AG08396 (cell line): Measurements from ENCODE around the gene B3GAT1.
"Not testable (repeated sequence)": the region's sequence is repeated elsewhere in the genome, so short reads cannot be mapped to it uniquely, and the experiment has no call there.

Source experiments
- DNase-seq: peaks from one replicate; pipeline ENCODE4 v3.0.0; 2012; ENCODE audit warnings: low spot score, mixed read lengths

The B3GAT1 gene, protein sequence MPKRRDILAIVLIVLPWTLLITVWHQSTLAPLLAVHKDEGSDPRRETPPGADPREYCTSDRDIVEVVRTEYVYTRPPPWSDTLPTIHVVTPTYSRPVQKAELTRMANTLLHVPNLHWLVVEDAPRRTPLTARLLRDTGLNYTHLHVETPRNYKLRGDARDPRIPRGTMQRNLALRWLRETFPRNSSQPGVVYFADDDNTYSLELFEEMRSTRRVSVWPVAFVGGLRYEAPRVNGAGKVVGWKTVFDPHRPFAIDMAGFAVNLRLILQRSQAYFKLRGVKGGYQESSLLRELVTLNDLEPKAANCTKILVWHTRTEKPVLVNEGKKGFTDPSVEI

DNA sequence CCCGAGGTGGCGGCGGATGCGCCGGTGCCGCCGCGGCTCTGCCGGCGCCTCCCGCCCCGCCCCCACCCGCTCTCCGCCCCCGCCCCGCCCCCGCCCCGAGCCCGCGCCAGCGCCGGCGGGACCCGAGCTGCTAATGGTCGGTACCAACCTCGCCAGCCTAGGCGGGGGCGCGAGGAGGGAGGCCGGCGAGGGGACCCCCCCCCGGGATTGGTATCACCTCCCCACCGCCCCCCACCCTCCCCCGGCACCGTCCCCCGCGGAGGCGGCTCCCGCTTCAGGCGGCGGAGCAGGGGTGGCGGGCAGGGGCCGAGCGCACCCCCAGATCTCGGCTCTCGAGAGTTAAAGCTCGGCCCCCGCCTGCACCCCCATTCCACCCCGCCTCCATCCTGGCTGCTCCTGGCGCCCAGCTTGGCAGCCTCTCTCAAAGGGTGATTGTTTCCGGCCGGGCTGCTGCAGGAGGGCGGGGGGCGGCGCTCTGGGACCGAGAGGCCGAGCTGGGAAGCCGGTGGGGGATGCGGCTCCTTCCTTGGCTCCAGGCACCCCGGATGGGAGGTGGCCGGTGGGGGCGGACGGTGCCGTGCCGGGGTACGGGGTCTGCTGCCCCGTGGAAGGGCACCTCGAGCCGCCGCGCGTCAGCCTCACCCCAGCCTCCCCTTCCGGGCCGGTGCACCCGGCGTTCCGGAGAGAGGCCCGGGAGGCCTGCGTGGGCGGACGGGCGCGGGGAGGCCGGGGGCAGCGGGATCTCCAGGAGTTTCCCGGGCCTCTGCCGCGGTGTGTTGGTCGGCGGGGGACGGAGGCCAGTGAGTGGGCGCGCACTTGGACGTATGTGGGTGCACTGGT is at the start of gene B3GAT1:
Gene B3GAT1, minus strand, starts transcription at position 40 of the 840 bp plus-strand sequence. CDS start 24,583 bp downstream, outside the sequence.
- DNase-seq, result peak; percentile 29

DNA sequence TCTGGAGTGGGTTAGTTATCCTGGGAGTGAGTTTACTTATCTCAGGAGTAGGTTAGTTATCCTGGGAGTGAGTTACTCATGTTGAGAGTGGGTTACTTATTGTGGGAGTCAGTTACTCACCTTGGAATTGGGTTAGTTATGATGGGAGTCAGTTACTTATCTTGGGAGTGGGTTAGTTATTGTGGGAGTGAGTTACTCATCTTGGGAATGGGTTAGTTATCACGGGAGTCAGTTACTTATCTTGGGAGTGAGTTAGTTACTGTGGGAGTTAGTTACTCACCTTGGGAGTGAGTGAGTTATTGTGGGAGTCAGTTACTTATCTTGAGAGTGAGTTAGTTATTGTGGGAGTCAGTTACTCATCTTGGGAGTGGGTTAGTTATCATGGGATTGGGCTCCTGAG is 49.6 kb upstream of the B3GAT1 start:
- DNase-seq, result no peak

DNA sequence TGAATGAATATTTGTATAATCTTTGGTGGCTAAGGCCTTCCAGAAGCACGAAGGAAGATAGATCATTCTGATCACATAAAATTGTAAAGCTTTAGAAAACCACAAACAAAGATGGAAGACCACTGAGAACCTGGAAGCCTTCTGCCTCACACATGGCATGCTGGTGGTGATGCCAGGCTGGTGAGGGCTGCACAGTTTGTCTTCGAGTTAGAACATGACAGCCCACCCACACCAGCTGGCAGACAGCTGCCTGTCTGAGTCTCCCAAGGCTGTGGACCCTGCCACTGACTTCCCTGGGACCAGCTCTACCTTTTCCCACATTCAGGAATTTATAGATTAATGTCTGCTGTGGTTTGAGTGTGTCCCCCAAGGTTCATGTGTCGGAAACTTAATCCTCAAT is 48.8 kb upstream of the B3GAT1 start:
- DNase-seq, result no peak

DNA sequence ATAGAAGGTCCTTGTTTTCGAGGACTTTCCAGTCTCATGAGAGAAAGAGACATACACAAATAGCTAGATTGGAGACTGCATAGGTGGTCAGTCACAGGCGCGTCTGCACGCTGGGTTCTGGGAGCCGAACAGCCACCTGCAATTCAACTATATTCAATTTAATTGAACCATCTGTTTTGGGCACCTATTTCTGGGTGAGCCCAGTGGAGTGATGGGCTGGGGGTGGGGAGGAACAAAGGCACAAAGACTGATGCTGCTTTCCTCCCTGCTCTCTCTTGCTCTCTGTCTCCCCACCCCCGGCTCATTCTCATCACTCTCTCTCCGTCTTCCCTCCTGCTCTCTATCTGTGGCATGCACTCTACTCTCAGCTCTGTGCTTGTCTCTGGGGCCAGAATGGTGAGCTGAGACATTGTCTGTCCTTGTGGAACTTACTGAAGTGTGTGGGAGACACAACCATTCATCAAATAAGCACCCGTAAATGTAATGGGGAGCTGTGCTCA is 48.1 kb upstream of the B3GAT1 start:
- no peak for DNase-seq

DNA sequence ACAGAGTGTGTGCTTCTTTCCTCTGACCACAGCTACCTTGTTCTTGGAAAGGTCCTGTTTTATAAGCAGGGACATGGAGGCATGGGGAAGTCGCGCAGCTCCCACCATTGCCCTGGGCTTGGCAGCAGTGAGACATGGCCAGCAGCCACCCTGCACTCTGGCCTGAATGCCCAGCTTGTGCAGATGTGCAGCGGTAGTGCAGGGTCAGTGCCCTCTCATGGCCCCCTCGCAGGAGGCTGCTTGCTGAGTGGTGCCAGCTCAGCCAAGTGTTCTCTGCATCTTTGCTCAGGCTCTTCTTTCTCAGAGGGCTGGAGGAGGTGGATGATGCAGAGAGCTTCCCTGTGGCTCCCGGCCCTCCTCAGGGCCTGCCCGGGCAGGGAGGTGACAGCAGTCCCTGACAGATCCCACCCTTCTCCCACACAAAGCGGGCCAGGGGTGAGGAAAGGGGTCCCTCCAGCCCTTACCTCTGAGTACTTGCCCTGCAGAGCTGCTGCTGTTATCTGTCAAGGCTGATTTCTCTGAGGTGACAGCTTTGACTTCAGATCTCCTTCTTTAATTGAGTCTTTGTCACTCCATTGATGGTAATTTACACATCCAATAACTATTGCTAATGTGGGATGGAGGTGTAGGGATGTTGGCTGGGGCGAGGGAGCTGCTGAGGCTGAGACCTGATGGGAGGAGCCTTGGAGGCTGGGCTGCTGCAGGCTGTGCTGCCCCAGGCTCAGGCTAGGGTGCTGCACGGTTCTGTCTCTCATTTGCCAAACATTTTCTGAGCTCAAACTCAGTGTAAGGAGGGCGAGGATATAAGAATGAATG is 47.4 kb upstream of the B3GAT1 start:
- DNase-seq, result no peak

DNA sequence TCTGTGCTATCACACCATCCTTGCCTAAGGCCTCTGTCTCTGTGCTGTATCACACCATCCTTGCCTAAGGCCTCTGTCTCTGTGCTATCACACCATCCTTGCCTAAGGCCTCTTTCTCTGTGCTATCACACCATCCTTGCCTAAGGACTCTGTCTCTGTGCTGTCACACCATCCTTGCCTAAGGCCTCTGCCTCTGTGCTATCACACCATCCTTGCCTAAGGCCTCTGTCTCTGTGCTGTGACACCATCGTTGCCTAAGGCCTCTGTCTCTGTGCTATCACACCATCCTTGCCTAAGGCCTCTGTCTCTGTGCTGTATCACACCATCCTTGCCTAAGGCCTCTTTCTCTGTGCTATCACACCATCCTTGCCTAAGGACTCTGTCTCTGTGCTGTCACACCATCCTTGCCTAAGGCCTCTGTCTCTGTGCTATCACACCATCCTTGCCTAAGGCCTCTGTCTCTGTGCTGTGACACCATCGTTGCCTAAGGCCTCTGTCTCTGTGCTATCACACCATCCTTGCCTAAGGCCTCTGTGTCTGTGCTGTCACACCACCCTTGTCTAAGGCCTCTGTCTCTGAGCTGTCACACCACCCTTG is 45.5 kb upstream of the B3GAT1 start:
- not testable (repeated sequence) for DNase-seq

DNA sequence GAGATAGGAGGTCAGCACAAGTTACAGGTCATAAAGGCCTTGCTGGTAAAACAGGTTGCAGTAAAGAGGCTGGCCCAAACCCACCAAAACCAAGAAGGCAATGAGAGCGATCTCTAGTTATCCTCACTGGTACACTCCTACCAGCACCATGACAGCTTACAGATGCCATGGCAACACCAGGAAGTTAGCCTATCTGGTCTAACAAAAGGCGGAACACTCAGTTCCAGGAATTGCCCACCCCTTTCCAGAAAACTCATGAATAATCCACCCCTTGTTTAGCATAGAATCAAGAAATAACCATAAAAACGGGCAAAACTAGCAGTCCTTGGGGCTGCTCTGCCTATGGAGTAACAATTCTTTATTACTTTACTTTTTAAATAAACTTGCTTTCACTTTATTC is 43.5 kb upstream of the B3GAT1 start:
- DNase-seq, result no peak

DNA sequence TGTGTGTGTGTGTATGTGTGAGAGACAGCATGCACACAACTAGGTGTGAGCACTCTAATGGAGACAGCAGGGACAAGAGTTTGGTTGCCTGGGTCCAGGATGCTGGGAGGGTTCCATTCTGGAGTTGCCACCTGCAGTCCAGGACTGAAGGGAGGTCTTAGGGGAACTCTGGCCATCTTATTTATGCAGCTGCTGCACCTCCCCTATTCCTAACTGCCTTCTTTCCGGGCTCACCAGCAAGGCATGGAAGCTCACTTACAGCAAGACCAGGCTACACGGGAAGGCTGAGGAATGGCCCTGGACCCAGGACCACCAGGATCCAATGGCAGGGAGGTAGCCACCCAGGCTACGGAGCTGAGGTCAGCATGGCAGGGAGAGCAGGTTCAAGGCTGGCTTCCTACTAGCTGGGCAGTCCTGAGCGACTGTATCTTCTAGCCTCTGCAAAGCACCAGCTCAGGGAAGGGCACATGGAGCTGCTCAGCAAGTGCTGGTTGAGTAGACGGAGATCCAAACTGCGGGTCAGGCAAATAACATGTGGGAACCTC is 42.2 kb upstream of the B3GAT1 start:
- no peak for DNase-seq

DNA sequence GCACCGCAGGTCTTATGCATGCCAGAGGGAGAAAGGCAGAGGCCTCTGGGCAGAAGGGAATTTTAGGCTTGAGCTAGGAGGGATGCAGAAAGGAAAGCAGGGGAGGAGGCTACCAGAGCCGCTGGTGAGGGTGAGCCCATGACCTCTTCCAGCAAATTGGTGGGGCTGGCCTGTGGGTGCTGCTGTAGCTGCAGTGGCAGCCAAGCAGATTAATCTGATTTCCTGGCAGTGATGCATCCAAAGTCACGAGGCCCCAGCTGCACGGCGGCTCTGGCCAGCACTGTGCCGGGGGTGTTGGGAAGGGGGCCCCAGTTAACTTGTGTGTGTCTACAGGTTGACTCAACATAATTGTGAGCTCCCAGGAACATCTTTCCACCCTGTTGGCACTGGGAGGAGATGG is 41.4 kb upstream of the B3GAT1 start:
- DNase-seq, result no peak

DNA sequence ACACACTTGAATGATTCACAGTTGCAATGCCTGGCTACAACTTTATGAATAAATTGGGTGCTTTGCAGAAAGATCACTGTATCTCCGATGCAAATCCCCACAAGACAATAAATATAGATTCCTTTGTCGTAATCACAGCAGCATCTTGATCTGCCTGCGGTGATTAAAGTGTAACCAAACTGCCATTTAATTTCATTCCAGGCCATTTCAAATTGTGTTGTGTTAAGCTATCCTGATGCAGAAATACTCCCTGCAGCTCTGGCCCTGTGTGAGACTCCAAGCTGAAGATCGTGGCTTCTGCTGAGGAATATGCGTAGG is 40.8 kb upstream of the B3GAT1 start:
- DNase-seq, result no peak

DNA sequence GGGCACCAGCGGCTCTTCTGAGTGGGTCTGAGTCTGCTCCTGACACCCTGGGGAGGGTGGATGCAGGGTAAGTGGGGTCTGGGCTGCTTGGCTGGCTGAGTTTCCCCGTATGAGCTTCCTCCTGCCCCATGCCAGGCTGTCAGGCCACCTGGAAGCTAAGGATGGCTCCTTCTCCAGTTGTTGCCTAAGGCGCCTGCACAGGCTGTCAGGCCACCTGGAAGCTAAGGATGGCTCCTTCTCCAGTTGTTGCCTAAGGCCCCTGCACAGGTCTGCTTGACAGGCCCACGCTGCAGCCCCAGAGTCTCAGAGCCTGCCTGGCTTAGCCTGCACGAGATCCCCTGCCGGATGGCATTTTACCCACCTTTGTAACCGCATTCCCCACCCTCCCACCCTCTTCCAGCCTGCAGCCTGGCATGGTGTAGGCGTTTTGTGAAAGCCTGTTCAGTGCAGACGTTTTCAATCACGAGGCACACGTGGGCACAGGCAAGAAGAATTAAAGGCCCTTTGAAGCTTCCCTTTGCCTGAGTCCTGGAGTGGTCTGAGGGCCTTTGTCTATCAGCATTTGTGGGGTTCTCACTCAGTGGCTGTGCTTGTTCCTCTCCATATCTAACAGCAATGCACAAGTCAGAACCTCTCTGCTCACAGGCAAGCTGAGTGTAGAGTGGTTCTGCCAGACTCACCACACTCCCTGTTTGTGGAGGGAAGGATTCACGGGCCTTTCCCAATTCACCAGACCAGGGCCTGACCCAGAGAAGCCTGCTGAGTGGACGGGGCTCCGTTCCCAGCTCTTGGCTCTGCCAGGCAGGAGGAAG is 40.2 kb upstream of the B3GAT1 start:
- DNase-seq, result no peak

DNA sequence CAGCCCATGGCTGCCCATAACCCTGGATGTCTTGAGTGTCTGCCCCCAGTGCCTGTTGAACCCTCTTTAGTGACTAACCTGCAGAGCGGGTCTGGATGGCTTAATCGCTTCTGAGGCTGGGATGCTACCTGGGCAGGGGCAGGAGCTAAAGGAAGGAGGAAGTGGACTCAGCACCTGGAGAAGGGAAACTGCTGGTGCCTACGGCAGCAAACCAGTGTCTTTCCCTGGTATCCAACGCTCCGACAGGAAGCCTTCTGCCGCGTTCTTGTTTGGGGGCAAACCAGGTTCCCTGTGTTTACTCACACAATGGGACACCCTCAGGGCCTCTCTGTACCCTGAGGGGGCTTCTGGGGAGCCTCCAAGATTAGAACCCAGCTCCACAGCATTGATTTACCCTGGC is 38.1 kb upstream of the B3GAT1 start:
- no peak for DNase-seq

DNA sequence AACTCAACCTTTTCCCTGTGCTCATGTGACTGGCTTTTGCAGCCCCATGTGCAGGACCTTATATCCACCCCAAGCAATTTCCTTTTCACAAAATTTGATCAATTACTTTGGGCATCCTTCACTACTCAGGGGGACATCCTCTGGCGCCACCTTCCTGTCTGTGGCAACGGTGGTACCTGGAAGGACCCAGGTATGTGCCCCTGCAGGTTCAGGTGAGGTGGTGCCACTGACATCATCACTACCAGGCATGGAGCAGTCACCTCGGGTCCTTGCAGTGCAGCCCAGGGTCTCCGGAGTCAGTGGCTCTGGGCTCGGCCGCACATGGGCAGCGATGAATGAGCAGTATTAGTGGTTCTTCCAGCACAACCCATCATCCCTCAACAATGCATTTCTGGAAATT is 37.7 kb upstream of the B3GAT1 start:
- DNase-seq, result no peak

DNA sequence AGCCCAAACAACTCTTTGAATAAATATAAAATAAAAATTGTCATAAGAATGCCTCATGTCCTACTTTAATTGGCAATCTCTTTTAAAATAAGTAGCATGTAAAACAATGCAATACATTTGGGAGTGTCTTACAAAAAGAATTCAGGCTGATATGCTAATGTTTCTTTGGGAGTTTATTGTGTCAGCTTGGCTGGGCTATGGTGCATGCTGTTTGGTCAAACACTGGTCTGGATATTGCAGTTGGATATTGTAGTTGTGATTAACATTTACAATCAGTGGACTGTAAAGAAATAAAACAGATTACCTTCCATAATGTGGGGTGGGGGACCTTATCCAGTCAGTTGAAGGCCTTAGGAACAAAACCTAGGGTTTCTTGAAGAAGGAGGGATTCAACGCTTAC is 37.0 kb upstream of the B3GAT1 start:
- no peak for DNase-seq

DNA sequence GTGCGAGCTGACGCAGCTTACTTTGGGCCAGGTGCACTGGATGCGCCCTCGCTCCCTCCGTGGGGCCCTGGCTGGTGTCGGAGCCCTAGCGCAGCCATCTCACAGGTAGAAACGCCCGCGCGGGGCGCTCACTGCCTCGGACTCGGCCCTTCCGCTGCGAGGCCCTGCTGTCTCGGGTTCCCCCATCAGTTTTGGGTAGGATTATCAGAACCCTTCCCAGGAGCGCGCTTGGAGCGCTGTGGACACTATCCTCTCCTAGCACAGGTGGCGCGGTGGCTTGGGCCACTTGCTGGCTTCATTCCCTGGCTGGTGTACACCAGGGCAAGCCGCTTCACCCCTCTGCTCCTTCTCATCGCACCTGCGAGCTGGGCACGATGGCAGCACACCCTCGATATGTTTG is 35.7 kb upstream of the B3GAT1 start:
- no peak for DNase-seq

DNA sequence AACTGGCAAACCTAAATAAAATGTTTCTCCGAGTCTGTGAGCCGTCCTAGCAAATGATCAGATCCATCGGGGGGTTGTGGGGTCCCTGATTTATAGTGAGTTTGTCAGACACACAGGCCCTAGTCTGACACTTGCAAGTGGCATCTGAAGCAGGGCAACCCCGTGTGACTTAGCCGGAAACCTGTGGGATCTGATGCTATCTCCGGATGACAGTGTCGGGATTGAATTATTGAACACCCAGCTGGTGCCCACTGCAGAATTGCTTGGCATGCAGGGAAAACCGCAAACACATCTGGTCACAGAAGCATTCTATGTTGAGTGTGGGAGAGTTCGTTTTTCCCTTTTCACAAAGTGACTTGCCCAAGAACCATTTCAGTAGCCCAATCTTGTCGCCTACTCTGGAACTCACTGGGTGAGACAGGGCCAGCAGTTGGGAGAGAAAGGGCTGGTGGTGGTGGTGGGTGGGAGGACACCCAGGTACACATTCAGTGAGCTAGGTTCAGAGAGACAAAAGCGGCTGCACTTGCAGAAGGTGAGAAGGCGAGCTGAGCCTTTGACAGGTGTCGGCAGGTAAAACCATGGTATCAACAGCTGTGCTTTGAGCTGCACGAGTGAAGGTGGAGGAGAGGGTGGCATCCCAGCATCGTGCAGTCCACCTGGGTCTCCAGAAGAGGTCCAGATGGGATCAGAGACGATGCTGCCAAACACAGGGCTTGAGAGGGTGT is 33.7 kb upstream of the B3GAT1 start:
- DNase-seq, result no peak

DNA sequence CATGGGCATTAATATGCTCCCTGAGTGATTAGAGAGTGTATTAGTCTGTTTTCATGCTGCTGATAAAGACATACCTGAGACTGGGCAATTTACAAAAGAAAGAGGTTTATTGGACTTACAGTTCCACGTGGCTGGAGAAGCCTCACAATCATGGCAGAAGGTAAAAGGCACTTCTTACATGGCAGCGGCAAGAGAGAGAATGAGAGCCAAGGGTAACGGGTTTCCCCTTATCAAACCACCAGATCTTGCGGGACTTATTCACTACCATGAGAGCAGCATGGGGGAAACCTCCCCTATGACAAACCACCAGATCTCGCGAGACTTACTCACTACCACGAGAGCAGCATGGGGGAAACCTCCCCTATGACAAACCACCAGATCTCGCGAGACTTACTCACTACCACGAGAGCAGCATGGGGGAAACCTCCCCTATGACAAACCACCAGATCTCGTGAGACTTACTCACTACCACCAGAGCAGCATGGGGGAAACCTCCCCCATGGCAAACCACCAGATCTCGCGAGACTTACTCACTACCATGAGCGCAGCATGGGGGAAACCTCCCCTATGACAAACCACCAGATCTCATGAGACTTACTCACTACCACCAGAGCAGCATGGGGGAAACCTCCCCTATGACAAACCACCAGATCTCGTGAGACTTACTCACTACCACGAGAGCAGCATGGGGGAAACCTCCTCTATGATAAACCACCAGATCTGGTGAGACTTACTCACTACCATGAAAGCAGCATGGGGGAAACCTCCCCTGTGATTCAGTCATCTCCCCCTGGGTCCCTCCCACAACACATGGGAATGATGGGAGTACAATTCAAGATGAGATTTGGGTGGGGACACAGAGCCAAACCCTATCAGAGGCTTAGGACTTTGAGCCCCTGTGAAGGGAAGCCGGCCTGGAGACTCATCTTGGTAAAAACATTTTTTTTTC is 32.4 kb upstream of the B3GAT1 start:
- not testable (repeated sequence) for DNase-seq

DNA sequence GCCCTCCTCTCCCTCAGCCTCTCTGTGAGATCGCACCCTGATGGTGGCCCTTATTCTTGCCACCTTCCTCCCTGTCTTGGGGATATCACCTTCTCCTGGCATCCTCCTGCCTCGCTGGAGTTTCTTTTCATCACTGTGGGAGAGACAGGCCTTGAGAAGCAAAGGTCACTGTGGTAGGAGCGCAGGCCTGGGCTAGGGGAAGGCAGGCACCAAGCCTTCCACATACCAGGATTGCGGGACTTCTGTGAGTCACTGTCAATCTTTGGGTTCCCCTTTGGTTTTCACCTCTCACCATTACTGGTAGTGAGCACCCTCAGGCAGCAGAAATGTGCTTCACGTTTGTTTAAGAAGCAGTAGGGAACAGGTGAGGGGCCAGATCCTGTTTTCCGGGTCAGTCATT is 31.2 kb upstream of the B3GAT1 start:
- no peak for DNase-seq

DNA sequence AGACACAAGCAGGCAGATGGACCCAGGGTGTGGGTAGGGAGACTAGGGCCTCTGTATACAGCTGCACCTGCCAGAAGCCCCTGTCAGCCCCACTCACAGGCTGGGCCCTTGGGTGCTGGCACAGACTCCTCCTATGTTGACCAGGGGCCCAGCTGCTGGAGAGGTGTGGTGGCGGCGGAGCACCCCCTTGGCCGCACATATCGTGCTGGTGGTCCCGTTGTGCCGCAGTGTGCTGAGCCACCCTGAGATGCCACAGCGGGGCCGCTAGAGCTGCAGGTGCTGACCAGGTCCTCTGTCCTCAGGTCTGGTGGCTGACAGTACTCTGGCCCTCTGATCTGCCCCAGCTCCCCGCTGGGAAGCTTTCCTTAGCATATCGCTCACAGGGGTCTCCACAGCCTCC is 30.2 kb upstream of the B3GAT1 start:
- no peak for DNase-seq
